IMR-90 (cell line): ENCODE results near the gene KCNE4. TPM values are rescaled to one million over a fixed set of nuclear protein-coding genes. Genes with fewer than 3 reads are reported as not detected.

Source experiments
- ATAC-seq: fragments of 200-7000 bp; cut with Tn5 transposase; 2 replicates; pipeline ENCODE4 v1.9.1; 2020; ENCODE audit warnings: low read depth, mild to moderate bottlenecking, moderate library complexity
- BruUV-seq: library from RNA; stranded (reverse); fragments of 400-500 nt; replicated peaks from 2 replicates; lab custom pipeline; 2021; lab: Mats Ljungman, UMichigan
- CTCF ChIA-PET: fragments of 300-600 bp; formaldehyde crosslinking; extraction: SDS; loops from one replicate; lab custom pipeline; 2021; ENCODE audit warnings: antibody characterized with exemption; lab: Yijun Ruan, JAX
- POLR2A ChIA-PET: fragments of 300-600 bp; sonication (Branson Sonifier 250); formaldehyde crosslinking; loops from one replicate; lab custom pipeline; 2022; ENCODE audit warnings: antibody characterized with exemption; ENCODE audit not compliant: unreplicated experiment; lab: Charles Lee
- DNase-seq: peaks from one replicate; pipeline ENCODE4 v3.0.0; 2013
- H2AFZ ChIP-seq: replicated peaks from 2 replicates; pipeline ENCODE3; 2013; ENCODE audit warnings: low read length, mild to moderate bottlenecking; ENCODE audit not compliant: poor library complexity
- H2AK5ac ChIP-seq: 2 replicates; pipeline ENCODE4 v1.6.1; 2013; ENCODE audit warnings: low read depth, low read length, inconsistent platforms
- H2AK9ac ChIP-seq: replicated peaks from 2 replicates; pipeline ENCODE3; 2013; ENCODE audit warnings: mild to moderate bottlenecking, low read depth, low read length, moderate library complexity; ENCODE audit not compliant: poor library complexity
- H2BK120ac ChIP-seq: 2 replicates; pipeline ENCODE4 v1.6.1; 2013; ENCODE audit warnings: low read depth, low read length, inconsistent platforms
- H2BK15ac ChIP-seq: 3 replicates; pipeline ENCODE4 v1.6.1; 2013; ENCODE audit warnings: low read depth, low read length, inconsistent platforms
- H2BK20ac ChIP-seq: 2 replicates; pipeline ENCODE4 v1.6.1; 2013; ENCODE audit warnings: low read depth, mild to moderate bottlenecking, inconsistent platforms, low read length, moderate library complexity
- H2BK5ac ChIP-seq: 2 replicates; pipeline ENCODE4 v1.6.1; 2013; ENCODE audit warnings: mild to moderate bottlenecking, low read depth, low read length, inconsistent platforms; ENCODE audit not compliant: poor library complexity, severe bottlenecking
- H3K14ac ChIP-seq: replicated peaks from 2 replicates; pipeline ENCODE4 v1.6.1; 2013; ENCODE audit warnings: low read depth, low read length, inconsistent platforms
- H3K18ac ChIP-seq: 2 replicates; pipeline ENCODE4 v1.6.1; 2013; ENCODE audit warnings: low read depth, low read length, control low read depth
- H3K23ac ChIP-seq: 2 replicates; pipeline ENCODE4 v1.6.1; 2013; ENCODE audit warnings: low read depth, low read length, inconsistent platforms
- H3K27ac ChIP-seq: 2 replicates; pipeline ENCODE4 v1.5.1; 2013; ENCODE audit warnings: mild to moderate bottlenecking, control low read depth, low read length; ENCODE audit not compliant: insufficient read depth
- H3K27me3 ChIP-seq: 2 replicates; pipeline ENCODE4 v1.6.1; 2013; ENCODE audit warnings: low read length; ENCODE audit not compliant: control insufficient read depth, insufficient read depth
- H3K36me3 ChIP-seq: 2 replicates; pipeline ENCODE4 v1.6.1; 2013; ENCODE audit warnings: low read length, mixed read lengths; ENCODE audit not compliant: control insufficient read depth, insufficient read depth
- H3K4ac ChIP-seq: 2 replicates; pipeline ENCODE4 v1.6.1; 2013; ENCODE audit warnings: low read depth, low read length, inconsistent platforms
- H3K4me1 ChIP-seq: 2 replicates; pipeline ENCODE4 v1.6.1; 2013; ENCODE audit warnings: low read length, mixed read lengths; ENCODE audit not compliant: control insufficient read depth, insufficient read depth
- H3K4me2 ChIP-seq: 2 replicates; pipeline ENCODE4 v1.6.1; 2013; ENCODE audit warnings: low read depth, mild to moderate bottlenecking, control low read depth, low read length, moderate library complexity
- H3K4me3 ChIP-seq: 2 replicates; pipeline ENCODE4 v1.5.1; 2013; ENCODE audit warnings: low read depth, mild to moderate bottlenecking, control low read depth, low read length, moderate library complexity; ENCODE audit not compliant: insufficient read depth
- H3K56ac ChIP-seq: 2 replicates; pipeline ENCODE4 v1.6.1; 2013; ENCODE audit warnings: low read length, inconsistent platforms; ENCODE audit not compliant: insufficient read depth; ENCODE audit errors: extremely low read depth
- H3K79me1 ChIP-seq, 2 experiments: 2 replicates each; pipeline ENCODE4 v1.6.1; 2013; ENCODE audit warnings: low read length in 2 of 2, inconsistent platforms in 1 of 2, low read depth in 1 of 2
- H3K9ac ChIP-seq: 2 replicates; pipeline ENCODE4 v1.6.1; 2013; ENCODE audit warnings: low read depth, low read length, control low read depth
- H3K9me1 ChIP-seq: 2 replicates; pipeline ENCODE4 v1.6.1; 2013; ENCODE audit warnings: low read length, inconsistent platforms; ENCODE audit not compliant: insufficient read depth
- H3K9me3 ChIP-seq: 2 replicates; pipeline ENCODE4 v1.6.1; 2013; ENCODE audit warnings: low read length; ENCODE audit not compliant: control insufficient read depth, insufficient read depth
- H4K20me1 ChIP-seq: 2 replicates; pipeline ENCODE4 v1.6.1; 2013; ENCODE audit warnings: low read length, inconsistent platforms; ENCODE audit not compliant: insufficient read depth
- H4K5ac ChIP-seq: 2 replicates; pipeline ENCODE4 v1.6.1; 2013; ENCODE audit warnings: mild to moderate bottlenecking, low read depth, low read length, control low read depth
- H4K8ac ChIP-seq, 2 experiments: 2 replicates each; pipeline ENCODE4 v1.6.1; 2013; ENCODE audit warnings: low read depth in 2 of 2, low read length in 2 of 2, control low read depth in 1 of 2, inconsistent platforms in 1 of 2
- H4K91ac ChIP-seq: 2 replicates; pipeline ENCODE4 v1.6.1; 2013; ENCODE audit warnings: low read depth, low read length, inconsistent platforms; ENCODE audit not compliant: insufficient read depth
- CTCF ChIP-seq: conservative IDR thresholded peaks from 2 replicates; pipeline ENCODE4 v1.5.1; 2012; ENCODE audit warnings: mild to moderate bottlenecking, low read depth, low read length, improper control_type of control experiment
- MAFK ChIP-seq: IDR thresholded peaks from 2 replicates; pipeline ENCODE4 v1.6.1; 2012; ENCODE audit warnings: low read depth, low read length, improper control_type of control experiment
- NFE2L2 ChIP-seq: fragments of 150-350 bp; IDR thresholded peaks from 2 replicates; pipeline ENCODE4 v1.6.1; 2016; ENCODE audit warnings: low read depth, mild to moderate bottlenecking, low read length
- POLR2A ChIP-seq: IDR thresholded peaks from 2 replicates; pipeline ENCODE4 v1.6.1; 2012; ENCODE audit warnings: mild to moderate bottlenecking, low read depth, low read length
- RAD21 ChIP-seq: IDR thresholded peaks from 2 replicates; pipeline ENCODE4 v1.6.1; 2012; ENCODE audit warnings: low read length, improper control_type of control experiment
- WGBS, 2 experiments: methylation state at CpG; one replicate each; pipeline versions ENCODE4 v1.1.5 to v1.1.7; 2013; ENCODE audit warnings: missing lambda C conversion rate in 2 of 2; ENCODE audit not compliant: insufficient read length in 1 of 2; ENCODE audit errors: extremely low coverage in 2 of 2; 5-methylcytosine and 5-hydroxymethylcytosine counted together
- dilution Hi-C: fragments of 300-500 bp; cut with HindIII; formaldehyde crosslinking; loops from one replicate; pipeline ENCODE4 v1.14.3; 2018; ENCODE audit warnings: low sequenced_read_pairs; ENCODE audit not compliant: unreplicated experiment
- in situ Hi-C: fragments of 300-500 bp; cut with MboI; formaldehyde crosslinking; loops from 3 replicates; pipeline ENCODE4 v1.14.3; 2019; ENCODE audit warnings: low sequenced_read_pairs, inconsistent platforms, mixed read lengths
- intact Hi-C: fragments of 100-400 bp; cut with micrococcal nuclease; formaldehyde crosslinking; loops from 2 replicates; pipeline ENCODE4 v1.10.0; 2022
- polyA plus RNA-seq, 3 experiments: library from polyadenylated mRNA; depleted of rRNA; stranded (reverse); fragments of >200 nt; gene quantifications; 2 replicates each; pipeline ENCODE4 v1.2.3, GENCODE V29; 2012; ENCODE audit warnings: low replicate concordance in 1 of 3
- total RNA-seq: library from RNA; depleted of rRNA; stranded (reverse); fragments of >200 nt; gene quantifications from 2 replicates; pipeline ENCODE4 v1.2.3, GENCODE V29; 2012

Gene KCNE4
- total and polyA plus RNA-seq, 2 of the 4 experiments (the other 2 are of a cell fraction), result 6.6 to 6.8 TPM

GRCh38 chr2:223042704-223043118 is 9.3 kb upstream of the KCNE4 start:
- peak overlapping the region; percentile 74 to 85 for H4K8ac ChIP-seq
- H2BK120ac ChIP-seq, result peak overlapping the region; percentile 92
- dilution Hi-C loops, result no loop called here
- H3K36me3 ChIP-seq, result no peaks in the 10 kb centered on the region
- H3K79me1 ChIP-seq, result 0 out of 4 replicates have a peak, but pooled peaks cover 0 to 3% of the 10 kb centered on the region in 2 experiments
- H3K9me1 ChIP-seq, result peaks cover 10% of the 10 kb centered on the region
- H4K91ac ChIP-seq, result peak overlapping the region; percentile 95
- H2AK9ac ChIP-seq, result peak overlapping the region; percentile 87
- peaks cover 14% of the 10 kb centered on the region for H3K4me1 ChIP-seq
- peak overlapping the region; percentile 54; the same call in 1 of the 2 replicates for H3K23ac ChIP-seq
- H3K27me3 ChIP-seq, result no peaks in the 10 kb centered on the region
- H3K27ac ChIP-seq, result peak overlapping the region; percentile 69
- peak overlapping the region; percentile 95 for H4K5ac ChIP-seq
- H3K4me3 ChIP-seq, result no peak overlapping the region
- 0 out of 2 replicates have a peak overlapping the region, but pooled peaks have one; percentile 13 for H3K56ac ChIP-seq
- in situ Hi-C loops, result no loop called here
- no CpG with 5 or more reads among the region's 1 CpG for WGBS, 2 experiments
- CTCF ChIA-PET, result interaction anchor here (1.1 kb wide), 1 partner anchor 71 kb away, joined by 4 read pairs; no protein-coding TSS in a partner anchor
- peak overlapping the region; percentile 64 for H2AFZ ChIP-seq
- peak overlapping the region; percentile 74 for H3K14ac ChIP-seq
- peak overlapping the region; percentile 96 for H2BK5ac ChIP-seq
- no TSS peak for BruUV-seq
- H3K9me3 ChIP-seq, result no peaks in the 10 kb centered on the region
- no peak overlapping the region for H3K9ac ChIP-seq
- DNase-seq (peak; percentile 80), ATAC-seq (no peak)
- H2BK20ac ChIP-seq, result peak overlapping the region; percentile 97
- intact Hi-C loops, result no loop called here
- H3K18ac ChIP-seq, result peak overlapping the region; percentile 99
- peak overlapping the region; percentile 93; the same call in 1 of the 2 replicates for H2AK5ac ChIP-seq
- no peaks in the 10 kb centered on the region for H4K20me1 ChIP-seq
- TF ChIP-seq RAD21, result no peak
- TF ChIP-seq NFE2L2, result peak; percentile 96
- peak; percentile 75 for TF ChIP-seq MAFK
- TF ChIP-seq CTCF, result no peak
- TF ChIP-seq POLR2A, result peak; percentile 53; the same call in 1 of the 2 replicates
- no peak overlapping the region for H3K4me2 ChIP-seq
- peak overlapping the region; percentile 96 for H2BK15ac ChIP-seq
- POLR2A ChIA-PET, result no interaction called here
- H3K4ac ChIP-seq, result peak overlapping the region; percentile 94
